GM12864 (cell line): Measurements from ENCODE around the gene CDYL.

Experiments
- DNase-seq: peaks from one replicate; pipeline ENCODE4 v3.0.0-alpha.2; 2011; ENCODE audit warnings: low read depth
- H3K4me3 ChIP-seq: 2 replicates; pipeline ENCODE4 v1.5.1; 2011; ENCODE audit warnings: mild to moderate bottlenecking, low read depth, low read length, control low read depth
- TF ChIP-seq, protein P1 (sequence below): IDR thresholded peaks from 2 replicates; pipeline ENCODE4 v1.5.1; 2011; ENCODE audit warnings: low read depth, mild to moderate bottlenecking, moderate library complexity, low read length, control low read depth, inconsistent platforms; ENCODE audit errors: missing control alignments

Gene CDYL

DNA sequence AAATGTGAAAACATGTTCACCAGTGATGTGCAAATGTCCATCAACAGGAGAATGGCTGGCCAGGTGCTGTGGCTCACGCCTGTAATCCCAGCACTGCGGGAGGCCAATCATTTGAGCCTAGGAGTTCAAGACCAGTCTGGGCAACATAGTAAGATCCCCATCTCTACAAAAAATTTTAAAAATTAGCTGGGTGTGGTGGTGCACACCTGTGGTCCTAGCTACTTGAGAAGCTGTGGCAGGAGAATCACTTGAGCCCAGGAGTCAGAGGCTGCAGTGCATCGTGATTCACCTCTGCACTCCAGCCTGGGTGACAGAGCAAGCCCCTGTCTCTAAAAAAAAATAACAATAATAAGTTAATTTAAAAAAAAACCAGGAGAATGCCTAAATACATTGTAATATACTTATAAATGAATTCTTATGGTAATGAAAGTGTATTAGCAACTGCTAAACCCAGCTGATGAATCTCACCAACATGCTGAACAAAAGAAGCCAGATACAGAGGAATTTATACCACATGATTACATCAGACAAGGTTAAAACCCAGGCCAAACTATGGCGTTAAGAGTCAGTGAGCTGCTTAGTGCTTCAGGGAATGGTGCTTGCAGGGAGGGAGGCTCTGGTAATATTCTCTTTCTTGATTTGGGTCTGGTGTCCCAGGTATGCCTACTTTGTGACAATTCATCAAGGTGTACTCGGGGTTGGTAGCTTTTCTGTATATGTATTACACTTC is 191.3 kb downstream of the CDYL start:
- H3K4me3 ChIP-seq = no peak overlapping the region
- TF ChIP-seq, protein P1, sequence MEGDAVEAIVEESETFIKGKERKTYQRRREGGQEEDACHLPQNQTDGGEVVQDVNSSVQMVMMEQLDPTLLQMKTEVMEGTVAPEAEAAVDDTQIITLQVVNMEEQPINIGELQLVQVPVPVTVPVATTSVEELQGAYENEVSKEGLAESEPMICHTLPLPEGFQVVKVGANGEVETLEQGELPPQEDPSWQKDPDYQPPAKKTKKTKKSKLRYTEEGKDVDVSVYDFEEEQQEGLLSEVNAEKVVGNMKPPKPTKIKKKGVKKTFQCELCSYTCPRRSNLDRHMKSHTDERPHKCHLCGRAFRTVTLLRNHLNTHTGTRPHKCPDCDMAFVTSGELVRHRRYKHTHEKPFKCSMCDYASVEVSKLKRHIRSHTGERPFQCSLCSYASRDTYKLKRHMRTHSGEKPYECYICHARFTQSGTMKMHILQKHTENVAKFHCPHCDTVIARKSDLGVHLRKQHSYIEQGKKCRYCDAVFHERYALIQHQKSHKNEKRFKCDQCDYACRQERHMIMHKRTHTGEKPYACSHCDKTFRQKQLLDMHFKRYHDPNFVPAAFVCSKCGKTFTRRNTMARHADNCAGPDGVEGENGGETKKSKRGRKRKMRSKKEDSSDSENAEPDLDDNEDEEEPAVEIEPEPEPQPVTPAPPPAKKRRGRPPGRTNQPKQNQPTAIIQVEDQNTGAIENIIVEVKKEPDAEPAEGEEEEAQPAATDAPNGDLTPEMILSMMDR = no peak
- no peak for DNase-seq

DNA sequence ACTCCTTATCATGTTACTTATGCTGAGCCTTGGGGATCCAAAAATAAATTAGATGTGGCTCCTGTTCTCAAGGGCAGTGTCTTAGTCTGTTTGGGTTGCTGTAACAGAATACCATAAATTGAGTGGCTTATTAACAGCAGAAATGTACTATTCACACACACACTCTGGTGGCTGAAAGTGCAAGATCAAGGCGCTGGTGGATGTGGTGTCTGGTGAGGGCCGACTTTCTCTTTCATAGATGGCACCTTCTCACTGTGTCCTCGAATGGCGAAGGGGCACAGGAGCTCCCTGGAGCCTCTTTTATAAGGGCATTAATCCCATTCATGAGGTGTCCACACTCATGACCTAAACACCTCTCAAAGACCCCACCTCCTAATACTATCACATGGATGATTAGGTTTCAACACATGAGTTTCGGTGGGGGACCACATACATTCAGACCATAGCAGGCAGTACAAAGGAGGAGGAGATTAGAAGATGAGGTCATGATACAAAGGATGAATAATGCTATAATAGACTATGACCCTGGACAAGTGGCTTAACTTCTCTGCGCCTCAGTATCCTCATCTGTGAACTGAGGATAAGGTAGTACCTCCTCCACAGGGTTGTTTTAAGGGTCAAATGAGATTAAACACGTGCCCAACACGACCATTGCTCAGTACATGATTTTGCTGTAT is 193.5 kb downstream of the CDYL start:
- no peak overlapping the region for H3K4me3 ChIP-seq
- TF ChIP-seq, protein P1 = no peak
- no peak for DNase-seq

DNA sequence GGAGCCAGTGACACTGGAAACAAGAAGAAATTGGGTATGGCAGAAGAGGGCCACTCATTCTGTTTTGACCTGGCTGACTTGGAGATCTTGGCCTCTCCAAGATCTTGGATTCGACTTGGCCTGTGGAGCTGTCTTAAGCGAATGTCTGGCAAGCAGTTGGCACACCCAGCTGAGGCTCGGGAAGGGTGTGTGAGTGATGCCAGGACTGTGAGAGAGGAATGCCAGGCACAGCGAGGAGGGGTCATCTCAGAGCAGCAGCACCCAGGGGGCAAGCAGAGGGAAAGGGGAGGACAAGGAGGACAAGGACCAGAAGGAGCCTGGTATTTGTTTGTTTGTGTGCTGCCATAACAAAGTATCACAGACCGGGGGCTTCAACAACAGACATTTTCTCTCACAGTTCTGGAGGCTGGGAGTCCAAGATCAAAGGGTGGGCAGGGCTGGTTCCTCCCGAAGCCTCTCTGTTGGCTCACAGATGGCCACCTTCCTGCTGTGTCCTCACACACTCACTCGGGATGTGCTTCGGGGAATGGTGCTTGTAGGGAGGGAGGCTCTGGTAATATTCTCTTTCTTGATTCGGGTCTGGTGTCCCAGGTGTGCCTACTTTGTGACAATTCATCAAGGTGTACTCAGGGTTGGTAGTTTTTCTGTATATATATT is 194.7 kb downstream of the CDYL start:
- TF ChIP-seq, protein P1 = no peak
- DNase-seq = no peak
- no peak overlapping the region for H3K4me3 ChIP-seq

DNA sequence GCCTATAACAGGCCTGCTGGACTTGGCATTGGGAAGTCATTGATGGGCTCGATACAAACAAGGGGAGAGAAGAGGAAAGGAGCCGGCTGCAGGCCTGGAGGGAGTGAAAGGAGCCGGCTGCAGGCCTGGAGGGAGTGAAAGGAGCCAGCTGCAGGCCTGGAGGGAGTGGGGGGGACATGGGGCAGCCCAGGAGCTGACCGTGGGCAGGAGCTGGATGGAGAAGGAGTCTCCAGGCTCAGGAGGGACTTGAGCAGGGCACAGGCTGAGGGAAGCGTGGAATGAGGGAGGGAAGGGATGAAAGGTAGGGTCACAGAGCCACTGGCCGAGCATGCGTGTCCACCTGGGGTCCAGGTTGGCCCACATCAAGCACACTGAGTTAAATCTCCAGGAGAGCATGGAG is 195.6 kb downstream of the CDYL start:
- TF ChIP-seq, protein P1 = no peak
- DNase-seq = no peak
- H3K4me3 ChIP-seq = no peak overlapping the region

DNA sequence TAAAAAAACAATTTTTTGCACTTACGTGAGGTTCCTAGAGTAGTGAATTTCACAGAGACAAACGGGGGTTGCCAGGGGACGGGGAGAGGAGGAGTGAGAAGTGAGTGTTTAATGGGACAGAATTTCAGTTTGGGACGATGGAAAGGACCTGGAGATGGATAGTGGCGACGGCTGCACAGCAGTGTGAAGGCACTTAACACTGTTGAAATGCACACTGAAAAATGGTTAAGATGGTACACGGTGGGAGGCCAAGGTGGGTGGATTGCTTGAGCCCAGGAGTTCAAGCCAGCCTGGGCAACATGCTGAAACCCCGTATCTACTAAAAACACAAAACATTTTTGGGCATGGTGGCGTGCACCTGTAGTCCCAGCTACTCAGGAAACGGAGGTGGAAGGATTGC is 196.2 kb downstream of the CDYL start:
- TF ChIP-seq, protein P1 = no peak
- no peak overlapping the region for H3K4me3 ChIP-seq
- no peak for DNase-seq

DNA sequence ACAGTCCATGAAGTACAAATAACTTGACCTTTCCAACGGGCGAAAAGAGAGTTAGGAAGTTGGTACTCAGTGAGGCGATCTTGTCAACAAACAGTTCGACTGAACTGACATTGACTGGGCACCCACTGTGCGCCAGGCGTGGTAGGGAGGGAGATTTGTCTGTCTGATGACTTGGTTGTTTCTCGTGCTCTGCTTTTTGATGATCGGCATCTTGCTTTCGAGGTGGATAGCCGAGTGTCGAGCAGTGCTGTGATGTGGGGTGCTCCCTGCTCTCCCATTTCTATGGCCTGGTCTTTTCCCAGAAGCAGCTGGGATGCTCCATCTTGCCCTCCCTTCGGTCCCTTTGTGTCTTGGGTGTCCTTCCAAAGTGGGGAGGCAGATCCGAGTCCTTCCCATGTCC is 197.2 kb downstream of the CDYL start:
- TF ChIP-seq, protein P1 = no peak
- no peak for DNase-seq

More for the DNA sequence above, 197.2 kb downstream of the CDYL start:
- no peak overlapping the region for H3K4me3 ChIP-seq
